OCI-LY7 (cell line): Measurements from ENCODE around the gene FEZF2. TPM values are rescaled to one million over a fixed set of nuclear protein-coding genes. Genes with fewer than 3 reads are reported as not detected.

Experiments used
- BruUV-seq: library from RNA; stranded (reverse); fragments of 400-500 nt; replicated peaks from 2 replicates; lab custom pipeline; 2021; lab: Mats Ljungman, UMichigan
- CTCF ChIA-PET: fragments of 300-600 bp; sonication (Branson Sonifier 250); formaldehyde crosslinking; loops from one replicate; lab custom pipeline; 2022; ENCODE audit warnings: antibody characterized with exemption; ENCODE audit not compliant: unreplicated experiment; lab: Charles Lee
- POLR2A ChIA-PET: fragments of 300-600 bp; sonication (Branson Sonifier 250); formaldehyde crosslinking; loops from one replicate; lab custom pipeline; 2022; ENCODE audit warnings: antibody characterized with exemption; lab: Charles Lee
- DNase-seq: peaks from one replicate; pipeline ENCODE4 v3.0.0-alpha.2; 2015; ENCODE audit warnings: low spot score
- H2AFZ ChIP-seq: fragments of 200-600 bp; sonication (generic), shearing (Covaris generic); 2 replicates; pipeline ENCODE4 v1.6.1; 2014; ENCODE audit warnings: mild to moderate bottlenecking, antibody characterized with exemption, low read length, moderate library complexity
- H3K27ac ChIP-seq: fragments of 200-600 bp; sonication (generic); 2 replicates; pipeline ENCODE4 v1.5.1; 2014; ENCODE audit warnings: mixed run types, low read depth, mild to moderate bottlenecking, moderate library complexity, low read length, inconsistent platforms; ENCODE audit not compliant: poor library complexity, severe bottlenecking
- H3K36me3 ChIP-seq: fragments of 200-600 bp; sonication (generic); 2 replicates; pipeline ENCODE4 v1.6.1; 2014; ENCODE audit warnings: mild to moderate bottlenecking, antibody characterized with exemption, low read length, moderate library complexity, mixed read lengths; ENCODE audit not compliant: insufficient read depth
- H3K4me1 ChIP-seq: fragments of 200-600 bp; sonication (generic); 2 replicates; pipeline ENCODE4 v1.5.1; 2014; ENCODE audit warnings: mild to moderate bottlenecking, low read length; ENCODE audit not compliant: insufficient read depth, poor library complexity, severe bottlenecking
- H3K4me2 ChIP-seq: fragments of 200-600 bp; sonication (generic); 2 replicates; pipeline ENCODE4 v1.6.1; 2014; ENCODE audit warnings: mild to moderate bottlenecking, low read length
- H3K4me3 ChIP-seq: fragments of 200-600 bp; sonication (generic); 2 replicates; pipeline ENCODE4 v1.5.1; 2014; ENCODE audit warnings: mild to moderate bottlenecking, low read depth, low read length; ENCODE audit not compliant: poor library complexity, severe bottlenecking
- H3K79me2 ChIP-seq: fragments of 200-600 bp; sonication (generic); 2 replicates; pipeline ENCODE4 v1.6.1; 2016; ENCODE audit warnings: low read depth, mild to moderate bottlenecking, low read length, moderate library complexity, mixed read lengths; ENCODE audit not compliant: insufficient read depth
- H3K9me2 ChIP-seq: fragments of 200-600 bp; sonication (generic); 2 replicates; pipeline ENCODE4 v1.6.1; 2016; ENCODE audit warnings: mild to moderate bottlenecking, low read length, mixed read lengths; ENCODE audit not compliant: insufficient read depth
- H3K9me3 ChIP-seq: fragments of 200-600 bp; sonication (generic); 2 replicates; pipeline ENCODE4 v1.6.1; 2014; ENCODE audit warnings: mild to moderate bottlenecking, mixed run types, low read length, mixed read lengths
- H4K20me1 ChIP-seq: fragments of 200-600 bp; sonication (generic); 2 replicates; pipeline ENCODE4 v1.6.1; 2014; ENCODE audit warnings: mild to moderate bottlenecking, antibody characterized with exemption, low read length, moderate library complexity, mixed read lengths; ENCODE audit not compliant: insufficient read depth
- EZH2phosphoT487 ChIP-seq: fragments of 200-600 bp; sonication (generic); IDR thresholded peaks from 2 replicates; pipeline ENCODE4 v1.6.1; 2018; ENCODE audit warnings: low read depth, borderline replicate concordance, mild to moderate bottlenecking, mixed run types, antibody characterized with exemption, low read length, moderate library complexity, mixed read lengths
- intact Hi-C: fragments of 100-400 bp; cut with micrococcal nuclease; formaldehyde crosslinking; loops from one replicate; pipeline ENCODE4 v1.10.0; 2022; ENCODE audit not compliant: unreplicated experiment
- total RNA-seq, 2 experiments: library from RNA; depleted of rRNA in 1 of 2; stranded (reverse); fragments of >200 nt in 1 of 2; shearing (Covaris generic) in 1 of 2; gene quantifications; 2 replicates each; pipeline ENCODE4 v1.2.3, GENCODE V29; 2014 to 2022
- TF ChIP-seq, protein P1 (sequence below): fragments of 200-600 bp; sonication (generic); conservative IDR thresholded peaks from 2 replicates; pipeline ENCODE4 v1.5.1; 2014; ENCODE audit warnings: mild to moderate bottlenecking, antibody characterized with exemption, low read length, moderate library complexity, mixed read lengths

FEZF2 gene
- total RNA-seq, 2 experiments from 2014 or later = not detected

DNA sequence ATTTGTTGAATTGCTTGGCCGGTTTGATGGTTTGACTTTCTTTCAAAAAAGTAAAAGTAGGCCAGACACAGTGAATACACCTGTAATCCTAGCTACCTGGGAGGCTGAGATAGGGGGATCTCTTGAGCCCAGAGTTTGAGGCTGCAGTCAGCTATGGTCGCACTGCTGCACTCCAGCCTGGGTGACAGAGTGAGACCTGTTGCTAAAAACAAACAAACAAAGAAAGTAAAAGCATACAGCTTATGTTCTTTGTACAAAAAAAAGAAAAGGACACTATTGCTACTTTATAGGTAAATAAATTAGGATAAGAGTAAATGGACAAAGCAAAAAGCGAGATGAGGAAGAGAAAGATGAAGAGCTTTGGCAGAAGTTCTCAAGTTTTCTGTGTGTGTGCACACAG, 13.9 kb upstream of the FEZF2 start:
- TF ChIP-seq, protein P1, sequence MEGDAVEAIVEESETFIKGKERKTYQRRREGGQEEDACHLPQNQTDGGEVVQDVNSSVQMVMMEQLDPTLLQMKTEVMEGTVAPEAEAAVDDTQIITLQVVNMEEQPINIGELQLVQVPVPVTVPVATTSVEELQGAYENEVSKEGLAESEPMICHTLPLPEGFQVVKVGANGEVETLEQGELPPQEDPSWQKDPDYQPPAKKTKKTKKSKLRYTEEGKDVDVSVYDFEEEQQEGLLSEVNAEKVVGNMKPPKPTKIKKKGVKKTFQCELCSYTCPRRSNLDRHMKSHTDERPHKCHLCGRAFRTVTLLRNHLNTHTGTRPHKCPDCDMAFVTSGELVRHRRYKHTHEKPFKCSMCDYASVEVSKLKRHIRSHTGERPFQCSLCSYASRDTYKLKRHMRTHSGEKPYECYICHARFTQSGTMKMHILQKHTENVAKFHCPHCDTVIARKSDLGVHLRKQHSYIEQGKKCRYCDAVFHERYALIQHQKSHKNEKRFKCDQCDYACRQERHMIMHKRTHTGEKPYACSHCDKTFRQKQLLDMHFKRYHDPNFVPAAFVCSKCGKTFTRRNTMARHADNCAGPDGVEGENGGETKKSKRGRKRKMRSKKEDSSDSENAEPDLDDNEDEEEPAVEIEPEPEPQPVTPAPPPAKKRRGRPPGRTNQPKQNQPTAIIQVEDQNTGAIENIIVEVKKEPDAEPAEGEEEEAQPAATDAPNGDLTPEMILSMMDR = no peak
- H4K20me1 ChIP-seq = no peaks in the 10 kb centered on the region
- ChIA-PET POLR2A (interaction anchor here (0.5 kb wide), 1 partner anchor 108 kb away, joined by 5 read pairs; no protein-coding TSS in a partner anchor), CTCF (no interaction called here)
- no peak overlapping the region for H3K4me2 ChIP-seq
- H3K4me1 ChIP-seq = no peaks in the 10 kb centered on the region
- no peak overlapping the region for H2AFZ ChIP-seq
- BruUV-seq = no TSS peak
- H3K9me3 ChIP-seq = no peaks in the 10 kb centered on the region
- no peak overlapping the region for H3K4me3 ChIP-seq
- no peaks in the 10 kb centered on the region for H3K36me3 ChIP-seq
- intact Hi-C loops = no loop called here
- H3K79me2 ChIP-seq = no peaks in the 10 kb centered on the region
- no peaks in the 10 kb centered on the region for H3K9me2 ChIP-seq
- no peak overlapping the region for H3K27ac ChIP-seq
- DNase-seq = no peak

DNA sequence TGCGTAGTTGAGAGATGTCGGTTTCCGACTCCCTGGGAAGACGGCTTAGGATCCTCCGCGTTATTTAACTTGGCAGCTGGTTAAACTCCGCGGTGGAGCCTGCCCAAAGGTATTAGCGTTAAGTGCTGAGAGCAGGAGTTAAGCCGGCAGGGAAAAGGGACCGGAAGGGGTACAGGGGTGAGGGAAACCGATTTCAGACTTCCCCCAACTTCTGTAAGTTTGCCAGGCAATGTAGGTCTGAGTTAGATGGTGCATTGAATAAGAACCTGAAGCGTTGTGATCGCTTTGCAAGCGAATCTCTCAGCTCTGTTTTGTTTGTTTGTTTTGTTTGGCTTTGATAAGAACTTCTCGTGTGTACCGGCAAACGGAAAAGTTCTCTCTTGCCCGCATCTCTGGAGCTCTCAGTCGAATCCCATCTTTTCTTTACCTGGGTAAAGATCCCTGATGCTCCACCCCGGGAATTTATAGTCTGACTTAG, 6.0 kb upstream of the FEZF2 start:
- H3K4me1 ChIP-seq = no peaks in the 10 kb centered on the region
- TF ChIP-seq, protein P1 = no peak
- no peak for TF ChIP-seq EZH2phosphoT487
- no peaks in the 10 kb centered on the region for H3K79me2 ChIP-seq
- H3K36me3 ChIP-seq = no peaks in the 10 kb centered on the region
- H2AFZ ChIP-seq = no peak overlapping the region
- no TSS peak for BruUV-seq
- no peaks in the 10 kb centered on the region for H4K20me1 ChIP-seq
- no peak overlapping the region for H3K4me3 ChIP-seq
- H3K27ac ChIP-seq = no peak overlapping the region
- ChIA-PET POLR2A (interaction anchor here (1.7 kb wide), 1 partner anchor 12 kb away, joined by 3 read pairs; no protein-coding TSS in a partner anchor), CTCF (no interaction called here)
- DNase-seq = no peak
- H3K4me2 ChIP-seq = no peak overlapping the region
- no peaks in the 10 kb centered on the region for H3K9me3 ChIP-seq
- intact Hi-C loops = no loop called here
- H3K9me2 ChIP-seq = no peaks in the 10 kb centered on the region

DNA sequence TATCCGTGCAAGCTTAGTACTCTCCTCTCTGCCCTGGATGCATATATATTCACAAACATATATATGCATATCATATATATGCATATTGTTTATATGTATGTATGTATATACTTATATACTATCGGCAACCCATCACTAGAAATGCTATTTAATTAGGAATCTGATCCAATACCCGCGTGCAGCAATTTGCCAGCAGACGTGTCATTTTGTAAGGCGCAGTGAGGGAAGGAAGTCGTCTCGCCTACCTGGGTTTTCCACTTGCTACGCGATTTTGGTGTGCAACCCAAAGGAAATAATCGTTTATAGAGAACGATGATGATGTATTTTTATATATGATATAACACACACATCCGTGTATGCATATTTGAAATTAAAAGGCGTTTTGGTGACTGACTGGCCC, 5.6 kb upstream of the FEZF2 start:
- no peaks in the 10 kb centered on the region for H3K79me2 ChIP-seq
- H3K36me3 ChIP-seq = no peaks in the 10 kb centered on the region
- H2AFZ ChIP-seq = no peak overlapping the region
- ChIA-PET CTCF (no interaction called here), POLR2A (no interaction called here)
- DNase-seq = no peak
- no peaks in the 10 kb centered on the region for H3K4me1 ChIP-seq
- no peak overlapping the region for H3K27ac ChIP-seq
- TF ChIP-seq EZH2phosphoT487 = no peak
- TF ChIP-seq, protein P1 = no peak
- H3K9me2 ChIP-seq = no peaks in the 10 kb centered on the region
- no peak overlapping the region for H3K4me3 ChIP-seq
- H3K4me2 ChIP-seq = no peak overlapping the region
- no TSS peak for BruUV-seq
- no peaks in the 10 kb centered on the region for H3K9me3 ChIP-seq
- intact Hi-C loops = no loop called here
- no peaks in the 10 kb centered on the region for H4K20me1 ChIP-seq
